ENCODE measurements around the gene GATA5. TPM values are rescaled to one million over a fixed set of nuclear protein-coding genes. Genes with fewer than 3 reads are reported as not detected.

GATA5 gene
- polyA plus RNA-seq, 1 donor from 2014 or later, result not detected

DNA sequence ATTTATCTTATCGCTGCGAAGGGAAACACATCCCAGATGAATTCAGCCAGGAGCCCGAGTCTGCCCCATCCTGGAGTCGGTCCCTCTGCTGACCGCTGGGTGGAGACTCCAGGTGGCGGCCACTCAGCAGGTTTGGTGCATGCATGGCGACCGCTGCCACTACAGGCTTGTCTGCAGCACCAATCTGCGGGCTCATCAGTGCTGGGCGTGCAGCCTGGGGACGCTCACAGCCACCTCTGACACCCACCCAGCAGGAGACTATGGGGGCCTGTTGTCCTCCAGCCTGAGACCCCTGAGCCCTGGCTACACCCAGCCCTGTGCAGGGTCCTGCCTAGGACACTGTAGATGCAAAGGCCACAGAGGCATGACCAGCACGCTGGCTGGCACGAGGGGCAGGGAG lies 40.5 kb upstream of the GATA5 start:
- H3K27me3 ChIP-seq (ENCODE audit: insufficient read depth, low read depth, low read length), result no peaks in the 10 kb centered on the region
- H3K27ac ChIP-seq (ENCODE audit: low read length), result no peak overlapping the region
- no peaks in the 10 kb centered on the region for H3K36me3 ChIP-seq (ENCODE audit: insufficient read depth, low read length)
- no peaks in the 10 kb centered on the region for H3F3A ChIP-seq (ENCODE audit: insufficient read depth, low read length, poor library complexity, severe bottlenecking)
- H4K20me1 ChIP-seq (ENCODE audit: insufficient read depth), result no peaks in the 10 kb centered on the region
- no peaks in the 10 kb centered on the region for H3K9me3 ChIP-seq (ENCODE audit: low read length)
- no peak overlapping the region for H3K9ac ChIP-seq (ENCODE audit: low read length)
- H3K9me2 ChIP-seq (ENCODE audit: insufficient read depth, low read length), result no peaks in the 10 kb centered on the region
- H3K4me2 ChIP-seq (ENCODE audit: low read length), result no peak overlapping the region
- TF ChIP-seq, protein P1, sequence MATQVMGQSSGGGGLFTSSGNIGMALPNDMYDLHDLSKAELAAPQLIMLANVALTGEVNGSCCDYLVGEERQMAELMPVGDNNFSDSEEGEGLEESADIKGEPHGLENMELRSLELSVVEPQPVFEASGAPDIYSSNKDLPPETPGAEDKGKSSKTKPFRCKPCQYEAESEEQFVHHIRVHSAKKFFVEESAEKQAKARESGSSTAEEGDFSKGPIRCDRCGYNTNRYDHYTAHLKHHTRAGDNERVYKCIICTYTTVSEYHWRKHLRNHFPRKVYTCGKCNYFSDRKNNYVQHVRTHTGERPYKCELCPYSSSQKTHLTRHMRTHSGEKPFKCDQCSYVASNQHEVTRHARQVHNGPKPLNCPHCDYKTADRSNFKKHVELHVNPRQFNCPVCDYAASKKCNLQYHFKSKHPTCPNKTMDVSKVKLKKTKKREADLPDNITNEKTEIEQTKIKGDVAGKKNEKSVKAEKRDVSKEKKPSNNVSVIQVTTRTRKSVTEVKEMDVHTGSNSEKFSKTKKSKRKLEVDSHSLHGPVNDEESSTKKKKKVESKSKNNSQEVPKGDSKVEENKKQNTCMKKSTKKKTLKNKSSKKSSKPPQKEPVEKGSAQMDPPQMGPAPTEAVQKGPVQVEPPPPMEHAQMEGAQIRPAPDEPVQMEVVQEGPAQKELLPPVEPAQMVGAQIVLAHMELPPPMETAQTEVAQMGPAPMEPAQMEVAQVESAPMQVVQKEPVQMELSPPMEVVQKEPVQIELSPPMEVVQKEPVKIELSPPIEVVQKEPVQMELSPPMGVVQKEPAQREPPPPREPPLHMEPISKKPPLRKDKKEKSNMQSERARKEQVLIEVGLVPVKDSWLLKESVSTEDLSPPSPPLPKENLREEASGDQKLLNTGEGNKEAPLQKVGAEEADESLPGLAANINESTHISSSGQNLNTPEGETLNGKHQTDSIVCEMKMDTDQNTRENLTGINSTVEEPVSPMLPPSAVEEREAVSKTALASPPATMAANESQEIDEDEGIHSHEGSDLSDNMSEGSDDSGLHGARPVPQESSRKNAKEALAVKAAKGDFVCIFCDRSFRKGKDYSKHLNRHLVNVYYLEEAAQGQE (IDR thresholded peaks at IDR 0.05; ENCODE audit: borderline replicate concordance), result no peak
- TF ChIP-seq EP300 (conservative IDR thresholded peaks at IDR 0.05; ENCODE audit: poor library complexity, severe bottlenecking), result no peak
- TF ChIP-seq TAF1 (IDR thresholded peaks at IDR 0.05; ENCODE audit: low read depth), result no peak
- TF ChIP-seq, protein P2, sequence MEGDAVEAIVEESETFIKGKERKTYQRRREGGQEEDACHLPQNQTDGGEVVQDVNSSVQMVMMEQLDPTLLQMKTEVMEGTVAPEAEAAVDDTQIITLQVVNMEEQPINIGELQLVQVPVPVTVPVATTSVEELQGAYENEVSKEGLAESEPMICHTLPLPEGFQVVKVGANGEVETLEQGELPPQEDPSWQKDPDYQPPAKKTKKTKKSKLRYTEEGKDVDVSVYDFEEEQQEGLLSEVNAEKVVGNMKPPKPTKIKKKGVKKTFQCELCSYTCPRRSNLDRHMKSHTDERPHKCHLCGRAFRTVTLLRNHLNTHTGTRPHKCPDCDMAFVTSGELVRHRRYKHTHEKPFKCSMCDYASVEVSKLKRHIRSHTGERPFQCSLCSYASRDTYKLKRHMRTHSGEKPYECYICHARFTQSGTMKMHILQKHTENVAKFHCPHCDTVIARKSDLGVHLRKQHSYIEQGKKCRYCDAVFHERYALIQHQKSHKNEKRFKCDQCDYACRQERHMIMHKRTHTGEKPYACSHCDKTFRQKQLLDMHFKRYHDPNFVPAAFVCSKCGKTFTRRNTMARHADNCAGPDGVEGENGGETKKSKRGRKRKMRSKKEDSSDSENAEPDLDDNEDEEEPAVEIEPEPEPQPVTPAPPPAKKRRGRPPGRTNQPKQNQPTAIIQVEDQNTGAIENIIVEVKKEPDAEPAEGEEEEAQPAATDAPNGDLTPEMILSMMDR (IDR thresholded peaks at IDR 0.05; ENCODE audit: poor library complexity, severe bottlenecking), result no peak
- no peak for TF ChIP-seq MXI1 (conservative IDR thresholded peaks at IDR 0.05; ENCODE audit: poor library complexity, severe bottlenecking)
- TF ChIP-seq RAD21 (conservative IDR thresholded peaks at IDR 0.05), result no peak
- no peak for TF ChIP-seq SMC3 (conservative IDR thresholded peaks at IDR 0.05; ENCODE audit: poor library complexity)
- no peak for TF ChIP-seq POLR2AphosphoS5 (IDR thresholded peaks at IDR 0.05)
- TF ChIP-seq EZH2 (IDR thresholded peaks at IDR 0.05; ENCODE audit: borderline replicate concordance, insufficient read depth, low read length, poor library complexity, severe bottlenecking), result no peak
- no peak overlapping the region for H3K4me3 ChIP-seq (ENCODE audit: low read length)
- H2AFZ ChIP-seq (ENCODE audit: low read depth, low read length), result no peak overlapping the region
- H3K79me2 ChIP-seq (replicated peaks; ENCODE audit: insufficient read depth, low read length), result no peaks in the 10 kb centered on the region

DNA sequence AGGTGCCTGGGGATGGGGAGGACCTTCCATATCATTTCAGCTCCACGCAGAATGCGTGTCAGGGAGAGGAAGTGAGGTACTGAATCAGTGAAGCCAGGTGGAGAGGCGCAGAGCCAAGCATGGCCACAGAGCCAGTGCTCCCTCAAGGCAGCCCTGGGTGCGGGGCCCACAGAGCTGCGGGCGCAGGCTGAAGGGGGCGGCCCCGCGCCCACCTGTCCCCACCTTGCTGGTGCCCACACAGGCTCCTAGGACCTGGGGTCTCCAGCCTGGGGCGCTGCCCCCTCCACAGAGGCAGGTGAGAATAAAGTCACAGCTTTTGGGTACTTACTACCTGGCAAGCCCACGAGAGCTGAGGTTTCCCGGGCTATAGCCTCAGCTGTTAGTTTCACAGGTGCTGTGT lies 40.0 kb upstream of the GATA5 start:
- Histone ChIP-seq H3F3A (ENCODE audit: insufficient read depth, low read length, poor library complexity, severe bottlenecking) (no peaks in the 10 kb centered on the region), H3K9ac (ENCODE audit: low read length) (no peak overlapping the region), H3K9me3 (ENCODE audit: low read length) (no peaks in the 10 kb centered on the region), H3K27me3 (ENCODE audit: insufficient read depth, low read depth, low read length) (no peaks in the 10 kb centered on the region), H3K4me3 (ENCODE audit: low read length) (no peak overlapping the region), H3K79me2 (replicated peaks; ENCODE audit: insufficient read depth, low read length) (no peaks in the 10 kb centered on the region), H3K27ac (ENCODE audit: low read length) (no peak overlapping the region), H4K20me1 (ENCODE audit: insufficient read depth) (no peaks in the 10 kb centered on the region), H3K4me2 (ENCODE audit: low read length) (no peak overlapping the region), H2AFZ (ENCODE audit: low read depth, low read length) (no peak overlapping the region), H3K9me2 (ENCODE audit: insufficient read depth, low read length) (no peaks in the 10 kb centered on the region), H3K36me3 (ENCODE audit: insufficient read depth, low read length) (no peaks in the 10 kb centered on the region)
- TF ChIP-seq POLR2AphosphoS5 (IDR thresholded peaks at IDR 0.05) (no peak), TAF1 (IDR thresholded peaks at IDR 0.05; ENCODE audit: low read depth) (no peak), RAD21 (conservative IDR thresholded peaks at IDR 0.05) (no peak), MXI1 (conservative IDR thresholded peaks at IDR 0.05; ENCODE audit: poor library complexity, severe bottlenecking) (no peak), SMC3 (conservative IDR thresholded peaks at IDR 0.05; ENCODE audit: poor library complexity) (no peak), EP300 (conservative IDR thresholded peaks at IDR 0.05; ENCODE audit: poor library complexity, severe bottlenecking) (no peak), EZH2 (IDR thresholded peaks at IDR 0.05; ENCODE audit: borderline replicate concordance, insufficient read depth, low read length, poor library complexity, severe bottlenecking) (no peak)
- TF ChIP-seq, protein P2 (IDR thresholded peaks at IDR 0.05; ENCODE audit: poor library complexity, severe bottlenecking), result no peak
- TF ChIP-seq, protein P1 (IDR thresholded peaks at IDR 0.05; ENCODE audit: borderline replicate concordance), result no peak
